DOHH2 (cell line): ENCODE results near the gene ARID3B.

ENCODE experiments used
- H3F3A ChIP-seq: fragments of 200-600 bp; sonication (generic), shearing (Covaris generic); 2 replicates; pipeline ENCODE4 v1.6.0; 2016; ENCODE audit warnings: antibody characterized with exemption, mild to moderate bottlenecking; ENCODE audit not compliant: control insufficient read depth, insufficient read depth
- H3K27ac ChIP-seq: fragments of 200-600 bp; sonication (generic); 2 replicates; pipeline ENCODE4 v1.5.1; 2014; ENCODE audit warnings: low read depth, mild to moderate bottlenecking, low read length, moderate library complexity
- H3K27me3 ChIP-seq: fragments of 200-600 bp; sonication (generic); 2 replicates; pipeline ENCODE4 v1.6.1; 2014; ENCODE audit warnings: mild to moderate bottlenecking, low read length, mixed read lengths; ENCODE audit not compliant: control insufficient read depth
- H3K36me3 ChIP-seq: fragments of 200-600 bp; sonication (generic); 2 replicates; pipeline ENCODE4 v1.6.1; 2014; ENCODE audit warnings: mild to moderate bottlenecking, low read length, moderate library complexity, mixed read lengths; ENCODE audit not compliant: control insufficient read depth
- H3K4me1 ChIP-seq: fragments of 200-600 bp; sonication (generic); 2 replicates; pipeline ENCODE4 v1.6.1; 2014; ENCODE audit warnings: mild to moderate bottlenecking, low read length, mixed read lengths; ENCODE audit not compliant: control insufficient read depth
- H3K4me2 ChIP-seq: fragments of 200-600 bp; sonication (generic); 2 replicates; pipeline ENCODE4 v1.6.0; 2014; ENCODE audit warnings: mild to moderate bottlenecking, low read length, moderate library complexity
- H3K4me3 ChIP-seq: fragments of 200-600 bp; sonication (generic); 2 replicates; pipeline ENCODE4 v1.5.1; 2014; ENCODE audit warnings: mild to moderate bottlenecking, low read length, mixed read lengths
- H3K79me2 ChIP-seq: fragments of 200-600 bp; sonication (generic); 2 replicates; pipeline ENCODE4 v1.6.1; 2014; ENCODE audit warnings: mild to moderate bottlenecking, low read length, mixed read lengths; ENCODE audit not compliant: control insufficient read depth
- H3K9me2 ChIP-seq: fragments of 200-600 bp; sonication (generic); replicated peaks from 2 replicates; pipeline ENCODE4 v1.6.1; 2014; ENCODE audit warnings: mild to moderate bottlenecking, low read length, mixed read lengths; ENCODE audit not compliant: control insufficient read depth
- H3K9me3 ChIP-seq: fragments of 200-600 bp; sonication (generic); 2 replicates; pipeline ENCODE4 v1.6.1; 2014; ENCODE audit warnings: antibody characterized with exemption, low read length, mixed read lengths; ENCODE audit not compliant: control insufficient read depth, insufficient read depth
- H4K20me1 ChIP-seq: fragments of 200-600 bp; sonication (generic); 2 replicates; pipeline ENCODE4 v1.6.0; 2014; ENCODE audit warnings: low read depth, mild to moderate bottlenecking, antibody characterized with exemption, low read length, moderate library complexity; ENCODE audit not compliant: control insufficient read depth, insufficient read depth
- CTCF ChIP-seq: fragments of 200-600 bp; sonication (generic); IDR thresholded peaks from one replicate; pipeline ENCODE4 v1.5.1; 2014; ENCODE audit warnings: antibody characterized with exemption, mild to moderate bottlenecking, low read depth, low read length; ENCODE audit not compliant: poor library complexity, severe bottlenecking
- EZH2phosphoT487 ChIP-seq: fragments of 200-600 bp; sonication (generic); IDR thresholded peaks from 2 replicates; pipeline ENCODE4 v1.6.1; 2017; ENCODE audit warnings: borderline replicate concordance, mild to moderate bottlenecking, antibody characterized with exemption, low read length, moderate library complexity, mixed read lengths

The ARID3B gene

DNA sequence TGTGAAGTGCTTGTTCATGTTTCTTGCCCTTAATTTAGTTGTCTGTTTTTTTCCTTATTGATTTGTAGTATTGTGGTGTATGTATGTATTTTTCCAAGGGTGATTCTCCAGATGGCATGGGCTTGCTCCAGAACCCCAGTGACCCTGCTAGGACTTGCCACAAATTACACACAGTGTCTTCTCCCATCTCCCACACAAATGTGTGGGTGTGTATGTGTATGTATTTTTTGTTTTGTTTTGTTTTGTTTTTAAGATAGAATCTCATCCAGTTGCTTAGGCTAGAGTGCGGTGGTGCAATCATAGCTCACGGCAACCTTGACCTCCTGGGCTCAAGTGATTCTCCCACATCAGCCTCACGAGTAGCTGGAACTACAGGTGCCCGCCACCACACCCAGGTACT, 36.2 kb upstream of the ARID3B start:
- H3K9me2 ChIP-seq: no peaks in the 10 kb centered on the region
- H4K20me1 ChIP-seq: no peaks in the 10 kb centered on the region
- no peaks in the 10 kb centered on the region for H3F3A ChIP-seq
- H3K79me2 ChIP-seq: no peaks in the 10 kb centered on the region
- H3K9me3 ChIP-seq: no peaks in the 10 kb centered on the region
- no peaks in the 10 kb centered on the region for H3K4me1 ChIP-seq
- TF ChIP-seq EZH2phosphoT487 (no peak), CTCF (no peak)
- no peak overlapping the region for H3K27ac ChIP-seq
- no peaks in the 10 kb centered on the region for H3K27me3 ChIP-seq
- H3K36me3 ChIP-seq: no peaks in the 10 kb centered on the region
- no peak overlapping the region for H3K4me2 ChIP-seq
- H3K4me3 ChIP-seq: no peak overlapping the region

- Histone ChIP-seq H3K79me2 (no peaks in the 10 kb centered on the region), H3K4me3 (no peak overlapping the region), H3K27me3 (no peaks in the 10 kb centered on the region), H4K20me1 (no peaks in the 10 kb centered on the region), H3K4me1 (no peaks in the 10 kb centered on the region), H3K9me2 (no peaks in the 10 kb centered on the region), H3K27ac (no peak overlapping the region), H3K9me3 (no peaks in the 10 kb centered on the region), H3F3A (no peaks in the 10 kb centered on the region), H3K4me2 (no peak overlapping the region), H3K36me3 (no peaks in the 10 kb centered on the region)
- TF ChIP-seq CTCF (no peak), EZH2phosphoT487 (no peak)
These were observed 35.0 kb upstream of the ARID3B start for GRCh38 chr15:74505837-74506514.

- no peak for TF ChIP-seq CTCF
- TF ChIP-seq EZH2phosphoT487: no peak
- H4K20me1 ChIP-seq: no peaks in the 10 kb centered on the region
- H3K9me3 ChIP-seq: no peaks in the 10 kb centered on the region
- H3K4me2 ChIP-seq: no peak overlapping the region
- no peaks in the 10 kb centered on the region for H3K79me2 ChIP-seq
- H3K4me1 ChIP-seq: no peaks in the 10 kb centered on the region
- no peaks in the 10 kb centered on the region for H3K36me3 ChIP-seq
- H3K4me3 ChIP-seq: no peak overlapping the region
- H3F3A ChIP-seq: no peaks in the 10 kb centered on the region
- H3K27me3 ChIP-seq: no peaks in the 10 kb centered on the region
- no peak overlapping the region for H3K27ac ChIP-seq
- no peaks in the 10 kb centered on the region for H3K9me2 ChIP-seq
These were observed 34.5 kb upstream of the ARID3B start for GRCh38 chr15:74506515-74506840.
